GM23338 (cell line): ENCODE results near the gene DCTN1.

ENCODE experiments used
- CTCF ChIP-seq, 2 experiments: fragments of 200-600 bp in 1 of 2; sonication (generic) in 1 of 2; conservative IDR thresholded peaks; 2 replicates each; pipeline versions ENCODE4 v1.5.1 to v1.6.1; 2016 to 2017; ENCODE audit warnings: antibody characterized with exemption in 2 of 2, low read depth in 2 of 2, mild to moderate bottlenecking in 2 of 2, moderate library complexity in 1 of 2
- EZH2 ChIP-seq: fragments of 200-600 bp; sonication (generic); IDR thresholded peaks from one replicate; pipeline ENCODE4 v1.8.0; 2017; ENCODE audit warnings: antibody characterized with exemption, mild to moderate bottlenecking, low read depth; ENCODE audit not compliant: unreplicated experiment
- EZH2phosphoT487 ChIP-seq: fragments of 200-600 bp; sonication (generic); IDR thresholded peaks from one replicate; pipeline ENCODE4 v1.8.1; 2018; ENCODE audit warnings: antibody characterized with exemption; ENCODE audit not compliant: unreplicated experiment
- POLR2AphosphoS5 ChIP-seq: IDR thresholded peaks from 2 replicates; pipeline ENCODE4 v1.6.1; 2016; ENCODE audit warnings: antibody characterized with exemption, low read depth
- ZNF331 ChIP-seq: fragments of 250-450 bp; sonication (Bioruptor Pico); IDR thresholded peaks from 2 replicates; pipeline ENCODE4 v1.5.0; 2020; ENCODE audit warnings: low read depth, mild to moderate bottlenecking, moderate library complexity

- TF ChIP-seq CTCF (conservative IDR thresholded peaks at IDR 0.05; ENCODE audit: low read depth in 2 of 2) (no peak), EZH2phosphoT487 (no peak), ZNF331 (CRISPR knock-in tag) (no peak), POLR2AphosphoS5 (no peak), EZH2 (no peak)
Measured at GRCh38 chr2:74385396-74385795, 5.3 kb upstream of the DCTN1 start.
